Ramos (cell line): ENCODE results near the gene SYNGR1.
"Not testable (repeated sequence)": the region's sequence is repeated elsewhere in the genome, so short reads cannot be mapped to it uniquely, and the experiment has no call there.

Experiments used
- in situ Hi-C: fragments of 300-500 bp; cut with MboI; formaldehyde crosslinking; loops from one replicate; pipeline ENCODE4 v1.14.3; 2022; ENCODE audit warnings: low sequenced_read_pairs; ENCODE audit not compliant: unreplicated experiment

Gene SYNGR1

DNA sequence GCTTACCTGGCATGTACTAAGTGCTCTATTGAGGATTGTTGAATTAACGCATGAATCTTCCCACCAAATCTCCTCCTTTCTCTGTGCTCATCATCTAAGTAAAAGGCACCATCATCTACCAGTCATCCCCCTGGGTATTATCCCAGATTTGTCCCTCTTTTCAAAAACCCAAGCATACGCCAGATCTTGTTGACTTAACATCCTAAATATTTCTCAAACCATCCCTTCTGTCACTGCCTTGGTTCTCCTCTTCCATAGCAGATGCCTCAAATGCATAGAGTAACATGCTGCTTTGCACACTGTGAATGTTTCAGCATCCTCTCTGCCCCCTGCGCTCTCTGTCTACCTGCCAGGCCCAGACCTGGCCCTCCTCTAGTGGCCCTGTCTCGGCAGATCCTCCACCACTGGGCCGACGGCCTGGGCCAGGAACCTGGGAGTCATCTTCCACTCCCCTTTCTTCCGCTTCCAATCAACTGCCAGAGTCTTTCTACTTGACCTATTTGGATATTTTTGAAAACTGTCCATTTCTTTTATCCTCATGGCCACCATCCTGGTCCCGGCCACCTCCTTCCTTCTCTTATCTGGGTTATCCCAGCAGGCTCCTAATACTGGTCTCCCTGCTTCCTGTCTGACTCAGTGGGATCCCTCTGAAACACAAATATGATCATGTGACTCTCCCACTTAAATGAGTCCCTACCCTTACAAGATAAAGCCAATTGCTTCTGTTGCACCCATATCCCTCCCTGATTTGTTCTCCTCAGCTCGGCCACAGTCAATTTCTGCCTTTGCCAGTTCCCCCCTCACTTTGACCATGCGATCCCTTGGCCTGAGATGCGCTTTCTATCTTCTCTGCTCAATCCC lies 46.4 kb downstream of the SYNGR1 start:
- in situ Hi-C loops, result no loop called here

GRCh38 chr22:39396797-39397195 lies 47.0 kb downstream of the SYNGR1 start:
- in situ Hi-C loops, result no loop called here

- in situ Hi-C loops, result loop anchor here (5.0 kb wide), 1 partner anchor 91 kb away; no protein-coding TSS in a partner anchor
These were observed 51.5 kb downstream of the SYNGR1 start for GRCh38 chr22:39401301-39401631.

DNA sequence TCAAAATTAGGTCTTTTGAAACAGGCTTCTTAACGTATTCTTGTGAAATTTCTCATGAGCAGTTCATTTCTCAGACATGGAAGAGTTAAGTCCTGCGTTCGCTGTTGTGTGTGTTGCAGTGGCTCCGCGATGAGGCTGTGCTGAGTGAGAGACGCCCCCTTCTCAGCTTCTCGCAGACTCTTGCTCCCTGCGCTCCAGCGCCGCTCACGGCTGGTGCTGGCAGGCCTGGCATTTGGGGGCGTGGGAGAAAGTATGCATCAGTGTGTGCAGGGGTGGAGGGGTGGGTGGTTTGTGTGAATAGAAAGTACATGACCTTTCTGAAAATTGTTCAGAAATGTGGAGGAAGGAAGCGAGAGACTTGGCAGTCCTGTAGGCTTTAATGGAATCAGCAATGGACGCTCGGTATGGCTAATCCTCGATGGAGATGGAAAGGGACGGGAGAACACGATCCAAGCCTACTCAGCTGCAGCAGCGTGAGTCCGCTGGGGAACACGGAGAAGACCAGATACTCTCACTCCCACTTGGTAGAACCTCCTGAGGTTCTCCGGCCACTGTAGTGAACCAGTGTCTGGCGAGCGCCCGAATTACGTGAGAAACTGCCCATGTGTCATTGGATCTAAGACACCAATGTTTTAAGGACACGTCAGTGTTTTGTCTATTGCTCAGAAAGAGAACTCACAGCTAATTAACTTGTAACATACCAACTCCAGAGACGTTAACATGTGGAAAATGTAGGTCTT lies 55.7 kb downstream of the SYNGR1 start:
- in situ Hi-C loops, result no loop called here

GRCh38 chr22:39408173-39408572 lies 58.4 kb downstream of the SYNGR1 start:
- in situ Hi-C loops, result no loop called here

DNA sequence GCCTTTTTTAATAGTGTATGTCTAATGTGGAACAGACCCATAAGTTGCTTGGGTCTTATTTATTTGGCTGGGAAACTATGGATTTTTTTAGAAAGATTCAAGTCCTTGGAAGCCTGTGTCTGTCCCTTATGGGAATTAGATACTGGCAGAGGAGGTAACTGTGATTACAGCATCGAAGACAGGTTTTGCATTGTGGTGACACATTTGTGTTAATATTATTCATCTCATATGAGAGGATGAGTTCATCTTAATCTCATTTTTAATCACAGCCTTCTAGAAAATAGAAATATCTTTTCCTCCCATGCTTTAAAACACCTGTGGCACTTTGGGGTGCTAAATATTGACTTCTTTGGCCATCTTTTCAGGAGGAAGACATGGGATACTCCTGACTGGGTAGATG lies 59.0 kb downstream of the SYNGR1 start:
- in situ Hi-C loops, result no loop called here

DNA sequence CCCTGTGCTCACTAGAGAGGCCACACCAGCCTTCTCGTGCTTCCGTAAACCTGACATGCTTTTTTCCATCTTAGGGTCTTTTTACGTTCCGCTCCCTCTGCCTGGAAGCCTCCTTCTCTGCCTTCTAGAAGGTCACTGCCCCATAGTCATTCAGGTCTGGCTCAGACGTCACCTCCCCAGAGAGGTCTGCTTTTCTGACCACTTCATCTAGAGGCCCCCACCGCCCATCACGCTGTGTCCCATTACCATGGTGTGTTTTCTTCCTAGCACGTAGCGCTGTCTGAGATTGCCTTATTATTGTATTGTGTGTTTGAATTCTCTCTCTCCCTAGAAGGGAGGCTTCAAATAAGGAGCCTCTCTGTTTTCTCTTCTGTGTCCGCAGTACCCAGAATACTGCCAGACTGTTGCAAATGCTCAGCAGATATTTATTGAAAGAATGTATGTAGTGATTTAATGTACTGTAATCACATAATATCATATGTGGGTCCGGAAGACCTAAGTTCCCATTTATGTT lies 59.8 kb downstream of the SYNGR1 start:
- in situ Hi-C loops, result no loop called here

DNA sequence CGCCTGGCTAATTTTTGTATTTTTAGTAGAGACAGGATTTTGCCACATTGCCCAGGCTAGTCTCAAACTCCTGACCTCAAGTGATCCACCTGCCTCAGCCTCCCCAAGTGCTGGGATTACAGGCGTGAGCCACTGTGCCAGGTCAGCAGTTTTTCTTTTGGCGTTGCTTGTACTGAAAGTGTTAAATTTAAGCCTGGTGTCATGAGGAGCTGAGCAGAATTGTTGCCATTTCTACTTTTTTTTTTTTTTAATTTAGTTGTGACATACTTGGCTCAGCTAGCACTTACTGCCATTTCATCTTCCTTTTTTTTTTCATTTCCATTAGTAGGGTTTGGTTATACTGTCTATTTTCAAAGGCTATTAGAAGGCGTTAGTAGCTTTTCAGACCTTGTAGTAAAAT lies 60.5 kb downstream of the SYNGR1 start:
- in situ Hi-C loops, result no loop called here

GRCh38 chr22:39411828-39412365 lies 62.1 kb downstream of the SYNGR1 start:
- in situ Hi-C loops, result not testable (repeated sequence)

DNA sequence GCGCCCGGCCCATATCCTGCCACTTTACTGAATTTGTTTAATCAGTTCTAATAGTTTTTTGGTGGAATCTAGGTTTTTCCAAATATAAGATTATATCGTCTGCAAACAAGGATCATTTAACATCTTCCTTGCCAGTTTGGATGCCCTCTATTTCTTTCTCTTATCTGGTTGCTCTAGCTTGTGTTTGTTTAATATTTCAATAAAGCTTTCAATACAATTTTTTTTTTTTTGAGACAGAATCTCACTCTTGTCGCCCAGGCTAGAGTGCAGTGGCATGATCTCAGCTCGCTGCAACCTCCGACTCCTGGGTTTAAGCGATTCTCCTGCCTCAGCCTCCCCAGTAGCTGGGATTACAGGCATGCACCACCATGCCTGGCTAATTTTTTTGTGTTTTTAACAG lies 63.4 kb downstream of the SYNGR1 start:
- in situ Hi-C loops, result not testable (repeated sequence)

DNA sequence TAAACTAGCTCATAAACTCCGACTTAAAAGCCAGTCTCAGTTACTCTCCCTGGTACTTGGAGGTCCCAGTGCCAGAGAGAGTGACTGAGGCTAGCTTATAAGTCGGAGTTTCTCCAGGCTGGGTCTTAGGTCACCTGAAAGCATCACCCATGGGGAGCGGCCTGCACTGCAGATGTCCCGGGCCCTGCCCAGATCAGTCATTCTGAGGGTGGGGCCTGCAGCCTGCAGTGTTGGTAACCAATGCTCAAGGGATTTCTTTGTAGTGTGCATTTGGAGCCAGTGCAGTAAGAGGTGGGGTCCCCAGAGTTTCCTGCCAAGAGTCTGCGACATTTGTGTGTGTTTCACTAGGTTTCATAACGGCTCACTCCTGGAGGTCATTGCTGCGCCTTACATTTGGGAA lies 64.6 kb downstream of the SYNGR1 start:
- in situ Hi-C loops, result no loop called here

DNA sequence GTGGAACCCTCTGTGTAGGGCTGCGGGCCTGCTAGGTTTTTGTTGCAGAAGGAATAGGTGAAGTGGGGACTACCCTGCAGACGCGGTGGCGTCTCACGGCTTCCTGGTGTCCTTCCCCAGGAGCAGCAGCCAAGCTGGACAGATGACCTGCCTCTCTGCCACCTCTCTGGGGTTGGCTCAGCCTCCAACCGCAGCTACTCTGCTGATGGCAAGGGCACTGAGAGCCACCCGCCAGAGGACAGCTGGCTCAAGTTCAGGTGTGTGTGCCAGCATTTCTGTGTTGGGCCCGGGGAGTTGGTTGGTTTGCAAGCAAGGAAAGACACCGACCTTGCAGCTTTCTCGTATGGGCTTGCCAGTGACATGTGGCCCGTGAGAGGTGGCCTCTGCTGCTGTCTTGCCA lies 65.1 kb downstream of the SYNGR1 start:
- in situ Hi-C loops, result no loop called here

DNA sequence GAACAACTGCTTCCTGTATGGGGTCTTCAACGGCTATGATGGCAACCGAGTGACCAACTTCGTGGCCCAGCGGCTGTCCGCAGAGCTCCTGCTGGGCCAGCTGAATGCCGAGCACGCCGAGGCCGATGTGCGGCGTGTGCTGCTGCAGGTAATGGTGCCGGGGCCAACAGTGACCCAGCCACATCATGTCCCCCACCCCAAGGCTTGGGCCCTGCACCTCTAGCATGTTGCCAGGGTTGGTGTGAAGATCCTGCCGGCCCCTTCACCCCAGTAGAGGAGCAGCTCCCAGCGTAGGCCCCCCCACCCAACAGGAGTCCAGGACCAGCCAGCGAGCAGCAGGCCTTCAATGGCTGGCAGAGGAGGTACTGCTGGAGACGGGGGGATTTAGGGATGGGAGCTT lies 65.7 kb downstream of the SYNGR1 start:
- in situ Hi-C loops, result no loop called here

- in situ Hi-C loops, result no loop called here
These were observed 66.5 kb downstream of the SYNGR1 start for GRCh38 chr22:39416319-39416718.

DNA sequence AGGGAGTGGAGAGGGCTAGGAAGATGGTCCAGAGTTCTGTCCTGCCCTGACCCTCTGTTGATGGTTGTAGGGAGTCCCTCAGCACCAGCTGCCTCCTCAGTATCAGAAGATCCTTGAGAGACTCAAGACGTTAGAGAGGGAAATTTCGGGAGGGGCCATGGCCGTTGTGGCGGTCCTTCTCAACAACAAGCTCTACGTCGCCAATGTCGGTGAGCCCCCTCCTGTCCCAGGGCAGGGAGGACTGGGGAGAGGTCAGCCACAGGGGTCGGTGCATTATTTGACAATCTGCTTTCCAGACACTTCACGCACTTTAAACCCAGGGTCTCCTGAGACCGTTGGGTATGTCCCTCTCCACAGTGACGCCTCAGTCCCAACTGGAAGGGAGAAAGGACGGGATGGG lies 67.8 kb downstream of the SYNGR1 start:
- in situ Hi-C loops, result no loop called here

GRCh38 chr22:39418696-39419095 lies 68.9 kb downstream of the SYNGR1 start:
- in situ Hi-C loops, result no loop called here

GRCh38 chr22:39419096-39419495 lies 69.3 kb downstream of the SYNGR1 start:
- in situ Hi-C loops, result no loop called here

GRCh38 chr22:39419911-39420310 lies 70.1 kb downstream of the SYNGR1 start:
- in situ Hi-C loops, result no loop called here

DNA sequence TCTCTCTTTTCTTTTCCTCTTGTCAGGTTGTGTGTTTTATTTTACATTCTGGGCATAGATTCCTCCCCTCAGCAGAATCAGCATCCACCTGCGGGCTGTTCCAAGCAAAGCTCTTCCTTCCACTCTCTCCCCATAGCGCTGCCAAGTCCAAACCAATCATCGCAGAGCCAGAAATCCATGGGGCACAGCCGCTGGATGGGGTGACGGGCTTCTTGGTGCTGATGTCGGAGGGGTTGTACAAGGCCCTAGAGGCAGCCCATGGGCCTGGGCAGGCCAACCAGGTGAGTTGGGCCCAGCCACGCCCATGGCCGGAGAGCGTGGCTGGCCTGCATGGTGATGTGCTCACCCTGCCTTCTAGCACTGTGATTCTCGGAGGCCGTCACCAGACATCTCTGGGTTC lies 71.9 kb downstream of the SYNGR1 start:
- in situ Hi-C loops, result no loop called here

DNA sequence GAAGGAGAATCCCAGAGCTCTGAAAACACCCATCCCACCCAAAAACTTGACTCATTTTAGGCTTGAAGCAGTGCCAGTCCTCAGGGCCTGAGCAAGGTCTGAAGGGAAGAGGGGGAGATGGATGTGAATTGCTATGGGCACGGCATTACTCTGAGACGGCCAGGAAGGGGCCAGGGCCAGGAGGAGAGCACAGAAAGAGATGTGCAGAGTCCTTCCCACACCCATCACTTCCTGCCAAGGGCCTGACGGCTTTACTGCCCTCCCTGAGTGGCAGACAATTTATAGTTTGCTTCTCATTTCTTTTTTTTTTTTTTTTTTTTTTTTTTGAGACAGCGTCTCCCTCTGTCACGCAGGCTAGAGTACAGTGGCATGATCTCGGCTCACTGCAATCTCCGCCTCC lies 72.3 kb downstream of the SYNGR1 start:
- in situ Hi-C loops, result no loop called here

DNA sequence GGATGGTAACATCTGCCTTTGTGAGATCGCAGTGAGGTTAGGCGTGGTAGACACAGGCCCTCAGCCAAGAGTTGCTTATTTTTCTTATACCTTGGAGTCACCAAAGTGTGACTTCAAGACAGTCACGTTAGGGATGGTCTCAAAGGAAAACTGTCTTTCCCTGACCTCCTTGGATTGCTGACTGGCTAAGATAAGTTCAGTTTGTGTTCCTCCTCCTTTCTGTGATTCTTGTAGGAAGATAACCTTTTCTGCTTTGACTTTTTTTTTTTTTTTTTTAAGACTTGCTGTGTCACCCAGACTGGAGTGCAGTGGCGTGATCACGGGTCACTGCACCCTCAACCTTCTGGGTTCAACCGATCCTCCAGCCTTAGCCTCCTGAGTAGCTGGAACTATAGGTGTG lies 72.9 kb downstream of the SYNGR1 start:
- in situ Hi-C loops, result no loop called here
